Pancreas (tissue), 10 donors: ENCODE measurements around the gene CTU2. TPM values are rescaled to one million over a fixed set of nuclear protein-coding genes. Genes with fewer than 3 reads are reported as not detected.

Experiments used
- ATAC-seq, 4 donors: fragments of 200-7000 bp; cut with Tn5 transposase; one replicate each; pipeline versions ENCODE4 v1.8.0 to v1.9.1; 2020; ENCODE audit warnings: mild to moderate bottlenecking in 4 of 4, moderate library complexity in 4 of 4
- DNase-seq, 6 donors: peaks; one replicate each; pipeline ENCODE4 v3.0.0-alpha.2; 2020
- FAIRE-seq: peaks from 2 replicates; lab custom pipeline; 2012; peaks lifted over from hg19 to GRCh38; lab: Jason Lieb, UNC
- H3K27ac ChIP-seq, 4 donors: fragments of 200-600 bp; sonication (generic); 1 replicate in 3 of 4; 2 replicates in 1 of 4; pipeline versions ENCODE4 v1.5.0 to v1.8.0; 2020
- H3K27me3 ChIP-seq, 4 donors: fragments of 200-600 bp; one replicate each; pipeline ENCODE4 v1.8.0; 2021
- H3K36me3 ChIP-seq, 3 donors: fragments of 200-600 bp; sonication (generic) in 1 of 3; one replicate each; pipeline versions ENCODE4 v1.5.0 to v1.8.0; 2020 to 2021
- H3K4me1 ChIP-seq, 3 donors: fragments of 200-600 bp; one replicate each; pipeline ENCODE4 v1.8.0; 2021
- H3K4me3 ChIP-seq, 4 donors: fragments of 200-600 bp; sonication (generic) in 2 of 4; one replicate each; pipeline versions ENCODE4 v1.5.0 to v1.8.0; 2020 to 2021
- H3K9me3 ChIP-seq, 4 donors: fragments of 200-600 bp; one replicate each; pipeline ENCODE4 v1.8.0; 2021
- CTCF ChIP-seq, 4 donors: fragments of 200-600 bp; sonication (generic) in 3 of 4; IDR thresholded peaks; one replicate each; pipeline versions ENCODE4 v1.5.0 to v1.8.0; 2021; ENCODE audit warnings: antibody characterized with exemption in 4 of 4
- WGBS, 2 donors: extraction: QIAGEN DNeasy Blood & Tissue Kit; methylation state at CpG; one replicate each; pipeline ENCODE4 v1.1.7; 2013; 5-methylcytosine and 5-hydroxymethylcytosine counted together
- intact Hi-C, 3 donors: fragments of 100-400 bp; cut with DNase I; formaldehyde crosslinking; loops; one replicate each; pipeline versions ENCODE4 v1.11.1 to v1.14.2; 2022
- polyA plus RNA-seq, 2 donors: library from polyadenylated mRNA; stranded (reverse); fragments of 200-250 nt; gene quantifications; one replicate each; pipeline ENCODE4 v1.2.3, GENCODE V29; 2013
- total RNA-seq, 6 donors: library from RNA; stranded (reverse); fragmentation: NEBNext Ultra II Directional in 4 of 6; extraction: Animal tissue kit (Norgen Biotek cat#: 25700) in 4 of 6; gene quantifications; one replicate each; pipeline versions ENCODE4 v1.2.1 to v1.2.4, GENCODE V29; 2021 to 2023
- donor health status: healthy with polysubstance abuse.
- donor health status: DM: no; HTN: no; CAD: no; lungs with moderate emphysema.
- donor health status: DM: no; HTN: no; CAD: no.
- donor health status: control.
- donor health status: control.
- donor health status: Bipolar disorder and iron deficiency.
- donor health status: DM: yes; HTN: yes; CAD: no.
- donor health status: DM: no; HTN: no; CAD: no.
- donor health status: DM: no; HTN: no; CAD: no.
- donor health status: DM: yes; HTN: yes; CAD: no.

CTU2 gene
- total and polyA plus RNA-seq, 8 donors = 8.1 to 21.9 (median 10.6) TPM

GRCh38 chr16:88687254-88687576 lies 19.1 kb upstream of the CTU2 start:
- Histone ChIP-seq H3K36me3 (no peaks in the 10 kb centered on the region), H3K4me3 (no peak overlapping the region), H3K27ac (peak overlapping the region; percentile 22 to 68 (median 31)), H3K9me3 (no peaks in the 10 kb centered on the region), H3K27me3 (no peaks in the 10 kb centered on the region), H3K4me1 (peaks cover 10 to 25% (median 24%) of the 10 kb centered on the region in 3 donors)
- intact Hi-C loops = no loop called here
- FAIRE-seq (no peak), ATAC-seq (no peak), DNase-seq (peak in 2 of 6 donors; percentile 33 to 45)
- no peak for TF ChIP-seq CTCF (IDR thresholded peaks at IDR 0.05)
- WGBS, 2 donors = 36 to 43% methylated on average over 10 of the region's 10 CpGs

GRCh38 chr16:88687676-88688012 lies 18.7 kb upstream of the CTU2 start:
- TF ChIP-seq CTCF (IDR thresholded peaks at IDR 0.05) = no peak
- H3K27ac ChIP-seq = peak overlapping the region in 3 of 4 donors; percentile 17 to 68 (median 58)
- DNase-seq = no peak
- H3K27me3 ChIP-seq = no peaks in the 10 kb centered on the region
- ATAC-seq = no peak
- H3K36me3 ChIP-seq = no peaks in the 10 kb centered on the region
- H3K9me3 ChIP-seq = no peaks in the 10 kb centered on the region
- FAIRE-seq = no peak
- H3K4me3 ChIP-seq = no peak overlapping the region
- 41 to 50% methylated on average over 3 of the region's 3 CpGs for WGBS, 2 donors
- intact Hi-C loops = no loop called here
- H3K4me1 ChIP-seq = peaks cover 10 to 25% (median 24%) of the 10 kb centered on the region in 3 donors

- H3K4me3 ChIP-seq = no peak overlapping the region
- H3K36me3 ChIP-seq = no peaks in the 10 kb centered on the region
- intact Hi-C loops = no loop called here
- TF ChIP-seq CTCF (IDR thresholded peaks at IDR 0.05) = no peak
- H3K4me1 ChIP-seq = peaks cover 10 to 25% (median 24%) of the 10 kb centered on the region in 3 donors
- H3K27ac ChIP-seq = peak overlapping the region in 3 of 4 donors; percentile 17 to 68 (median 58)
- WGBS, 2 donors = 14 to 17% methylated on average over 28 of the region's 28 CpGs
- FAIRE-seq = no peak
- peak; percentile 62 to 78 (median 74) for ATAC-seq
- no peaks in the 10 kb centered on the region for H3K9me3 ChIP-seq
- DNase-seq = peak; percentile 87 to 96 (median 93)
- H3K27me3 ChIP-seq = no peaks in the 10 kb centered on the region
Measured at GRCh38 chr16:88688013-88688778, 18.1 kb upstream of the CTU2 start.

DNA sequence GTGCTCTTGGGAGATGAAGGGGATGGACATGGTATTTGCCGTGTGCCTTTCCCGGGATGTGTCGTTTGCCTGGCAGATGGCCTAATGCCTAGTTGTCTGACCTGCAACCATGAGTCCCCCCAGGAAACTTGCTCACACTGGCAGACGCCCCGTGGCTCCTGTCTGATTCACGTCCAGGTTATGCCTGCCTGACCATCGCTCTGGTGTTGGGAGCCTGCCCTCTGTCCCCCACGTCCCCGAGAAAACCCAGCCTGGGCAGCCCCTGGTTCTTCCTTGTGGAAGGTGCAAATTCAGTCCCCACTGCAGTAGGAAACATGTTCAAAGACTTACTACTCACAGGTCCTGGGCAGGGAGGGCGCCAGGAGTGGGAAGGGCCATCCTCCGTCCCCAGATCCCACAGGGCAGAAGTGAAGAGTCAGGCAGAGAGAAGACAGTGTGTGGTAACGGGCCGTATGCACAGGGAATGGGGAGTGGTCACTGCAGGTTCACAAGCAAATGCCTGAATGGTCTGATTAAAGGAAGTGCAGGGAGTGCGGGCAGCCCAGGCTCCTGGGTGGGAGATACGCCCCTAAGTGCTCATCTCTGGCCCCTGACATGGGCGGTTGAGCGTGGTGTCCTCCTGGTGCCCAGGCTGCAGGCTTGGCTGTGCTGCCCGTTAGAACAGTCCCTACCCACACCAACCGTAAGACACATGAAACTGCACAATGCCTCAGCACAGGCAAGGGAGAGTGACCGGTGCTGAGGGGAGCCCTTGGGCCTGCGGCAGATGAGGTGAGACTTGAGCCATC lies 15.8 kb upstream of the CTU2 start:
- no peaks in the 10 kb centered on the region for H3K36me3 ChIP-seq
- WGBS, 2 donors = 77 to 87% methylated on average over 18 to 21 of the region's 21 CpGs
- no peak for FAIRE-seq
- ATAC-seq = no peak
- H3K9me3 ChIP-seq = no peaks in the 10 kb centered on the region
- H3K27me3 ChIP-seq = no peaks in the 10 kb centered on the region
- no peak for TF ChIP-seq CTCF (IDR thresholded peaks at IDR 0.05)
- DNase-seq = peak in 3 of 6 donors; percentile 29 to 57 (median 43)
- no peak overlapping the region for H3K4me3 ChIP-seq
- intact Hi-C loops = no loop called here
- H3K4me1 ChIP-seq = peaks cover 10 to 21% (median 19%) of the 10 kb centered on the region in 3 donors
- H3K27ac ChIP-seq = no peak overlapping the region
